ENCODE results near the gene THADA.

Gene THADA

GRCh38 chr2:43478412-43479086 is 117.3 kb downstream of the THADA start:
- TF ChIP-seq EZH2 (IDR thresholded peaks at IDR 0.05; ENCODE audit: borderline replicate concordance, low read length) = no peak
- TF ChIP-seq CTCF (IDR thresholded peaks at IDR 0.05; ENCODE audit: low read length) = no peak

GRCh38 chr2:43475922-43476321 is 119.9 kb downstream of the THADA start:
- Histone ChIP-seq H3K36me3 (ENCODE audit: insufficient read depth, low read length) (0 out of 2 replicates have a peak, but pooled peaks cover 3% of the 10 kb centered on the region), H3K4me3 (ENCODE audit: low read depth, low read length, poor library complexity, severe bottlenecking) (no peak overlapping the region), H3K27me3 (ENCODE audit: insufficient read depth, low read length) (no peaks in the 10 kb centered on the region), H3K27ac (ENCODE audit: low read depth, low read length, poor library complexity, severe bottlenecking) (no peak overlapping the region), H3K79me2 (ENCODE audit: insufficient read depth, low read length) (no peaks in the 10 kb centered on the region), H3K9me2 (ENCODE audit: low read depth, low read length) (no peaks in the 10 kb centered on the region), H2AFZ (ENCODE audit: low read length) (no peak overlapping the region), H3F3A (ENCODE audit: insufficient read depth, low read length) (no peaks in the 10 kb centered on the region), H4K20me1 (ENCODE audit: insufficient read depth, low read length) (no peaks in the 10 kb centered on the region), H3K4me2 (ENCODE audit: low read length) (no peak overlapping the region), H3K9ac (ENCODE audit: low read length) (no peak overlapping the region), H3K9me3 (ENCODE audit: low read length) (no peaks in the 10 kb centered on the region), H3K4me1 (ENCODE audit: insufficient read depth, low read length, severe bottlenecking) (no peaks in the 10 kb centered on the region)
- TF ChIP-seq CTCF (IDR thresholded peaks at IDR 0.05; ENCODE audit: low read length) = no peak
- TF ChIP-seq EZH2 (IDR thresholded peaks at IDR 0.05; ENCODE audit: borderline replicate concordance, low read length) = no peak

More at GRCh38 chr2:43478412-43479086, 117.3 kb downstream of the THADA start:
- Histone ChIP-seq H3F3A (ENCODE audit: insufficient read depth, low read length) (no peaks in the 10 kb centered on the region), H3K79me2 (ENCODE audit: insufficient read depth, low read length) (no peaks in the 10 kb centered on the region), H3K9ac (ENCODE audit: low read length) (no peak overlapping the region), H3K36me3 (ENCODE audit: insufficient read depth, low read length) (0 out of 2 replicates have a peak, but pooled peaks cover 3% of the 10 kb centered on the region), H3K4me2 (ENCODE audit: low read length) (no peak overlapping the region), H3K9me2 (ENCODE audit: low read depth, low read length) (no peaks in the 10 kb centered on the region), H3K4me3 (ENCODE audit: low read depth, low read length, poor library complexity, severe bottlenecking) (no peak overlapping the region), H3K27ac (ENCODE audit: low read depth, low read length, poor library complexity, severe bottlenecking) (no peak overlapping the region), H3K9me3 (ENCODE audit: low read length) (no peaks in the 10 kb centered on the region), H3K4me1 (ENCODE audit: insufficient read depth, low read length, severe bottlenecking) (peaks cover 19% of the 10 kb centered on the region), H4K20me1 (ENCODE audit: insufficient read depth, low read length) (no peaks in the 10 kb centered on the region), H2AFZ (ENCODE audit: low read length) (no peak overlapping the region), H3K27me3 (ENCODE audit: insufficient read depth, low read length) (no peaks in the 10 kb centered on the region)

GRCh38 chr2:43475137-43475846 is 120.5 kb downstream of the THADA start:
- H3F3A ChIP-seq (ENCODE audit: insufficient read depth, low read length) = no peaks in the 10 kb centered on the region
- no peak overlapping the region for H3K4me3 ChIP-seq (ENCODE audit: low read depth, low read length, poor library complexity, severe bottlenecking)
- H3K9me3 ChIP-seq (ENCODE audit: low read length) = no peaks in the 10 kb centered on the region
- H2AFZ ChIP-seq (ENCODE audit: low read length) = no peak overlapping the region
- H3K9ac ChIP-seq (ENCODE audit: low read length) = no peak overlapping the region
- no peak overlapping the region for H3K27ac ChIP-seq (ENCODE audit: low read depth, low read length, poor library complexity, severe bottlenecking)
- TF ChIP-seq CTCF (IDR thresholded peaks at IDR 0.05; ENCODE audit: low read length) = no peak
- TF ChIP-seq EZH2 (IDR thresholded peaks at IDR 0.05; ENCODE audit: borderline replicate concordance, low read length) = no peak
- H3K27me3 ChIP-seq (ENCODE audit: insufficient read depth, low read length) = no peaks in the 10 kb centered on the region
- 0 out of 2 replicates have a peak, but pooled peaks cover 3% of the 10 kb centered on the region for H3K36me3 ChIP-seq (ENCODE audit: insufficient read depth, low read length)
- no peak overlapping the region for H3K4me2 ChIP-seq (ENCODE audit: low read length)
- no peaks in the 10 kb centered on the region for H3K79me2 ChIP-seq (ENCODE audit: insufficient read depth, low read length)
- no peaks in the 10 kb centered on the region for H4K20me1 ChIP-seq (ENCODE audit: insufficient read depth, low read length)
- H3K4me1 ChIP-seq (ENCODE audit: insufficient read depth, low read length, severe bottlenecking) = no peaks in the 10 kb centered on the region
- no peaks in the 10 kb centered on the region for H3K9me2 ChIP-seq (ENCODE audit: low read depth, low read length)
